OCI-LY1 (cell line): ENCODE measurements around the gene PDE4C.

Experiments
- H2AFZ ChIP-seq: fragments of 200-600 bp; sonication (generic), shearing (Covaris generic); 2 replicates; pipeline ENCODE4 v1.6.0; 2014; ENCODE audit warnings: antibody characterized with exemption, mild to moderate bottlenecking, low read length
- H3F3A ChIP-seq: fragments of 200-600 bp; sonication (generic), shearing (Covaris generic); 2 replicates; pipeline ENCODE4 v1.6.0; 2014; ENCODE audit warnings: mild to moderate bottlenecking, antibody characterized with exemption, low read length, moderate library complexity; ENCODE audit not compliant: insufficient read depth
- H3K27ac ChIP-seq: fragments of 200-600 bp; sonication (generic); 2 replicates; pipeline ENCODE4 v1.5.1; 2014; ENCODE audit warnings: low read length, mixed run types, mild to moderate bottlenecking, low read depth; ENCODE audit not compliant: poor library complexity, severe bottlenecking
- H3K27me3 ChIP-seq: fragments of 200-600 bp; sonication (generic); 2 replicates; pipeline ENCODE4 v1.6.0; 2014; ENCODE audit warnings: antibody characterized with exemption, mild to moderate bottlenecking, low read length, moderate library complexity; ENCODE audit not compliant: insufficient read depth
- H3K36me3 ChIP-seq: fragments of 200-600 bp; sonication (generic); 2 replicates; pipeline ENCODE4 v1.6.1; 2014; ENCODE audit warnings: mild to moderate bottlenecking, antibody characterized with exemption, low read length, moderate library complexity, mixed read lengths; ENCODE audit not compliant: insufficient read depth
- H3K4me1 ChIP-seq: fragments of 200-600 bp; sonication (generic); 2 replicates; pipeline ENCODE4 v1.5.1; 2014; ENCODE audit warnings: mild to moderate bottlenecking, low read length, moderate library complexity; ENCODE audit not compliant: insufficient read depth, severe bottlenecking
- H3K4me2 ChIP-seq: fragments of 200-600 bp; sonication (generic), shearing (Covaris generic); 2 replicates; pipeline ENCODE4 v1.6.1; 2014; ENCODE audit warnings: low read length
- H3K4me3 ChIP-seq: fragments of 200-600 bp; sonication (generic); 2 replicates; pipeline ENCODE4 v1.5.1; 2014; ENCODE audit warnings: low read length, low read depth, mild to moderate bottlenecking, mixed read lengths; ENCODE audit not compliant: poor library complexity, severe bottlenecking
- H3K79me2 ChIP-seq: fragments of 200-600 bp; shearing (Covaris generic); 2 replicates; pipeline ENCODE4 v1.6.1; 2016; ENCODE audit warnings: mixed run types, low read length, mixed read lengths; ENCODE audit not compliant: insufficient read depth
- H3K9ac ChIP-seq: fragments of 200-600 bp; sonication (generic), shearing (Covaris generic); 2 replicates; pipeline ENCODE4 v1.6.1; 2014; ENCODE audit warnings: mild to moderate bottlenecking, low read length, mixed read lengths
- H3K9me2 ChIP-seq: fragments of 200-600 bp; sonication (generic), shearing (Covaris generic); 2 replicates; pipeline ENCODE4 v1.6.1; 2014; ENCODE audit warnings: low read depth, mild to moderate bottlenecking, low read length, mixed read lengths
- H3K9me3 ChIP-seq: fragments of 200-600 bp; shearing (Covaris generic); 2 replicates; pipeline ENCODE4 v1.6.1; 2014; ENCODE audit warnings: low read length, mixed read lengths
- H4K20me1 ChIP-seq: fragments of 200-600 bp; sonication (generic), shearing (Covaris generic); 2 replicates; pipeline ENCODE4 v1.6.0; 2016; ENCODE audit warnings: mild to moderate bottlenecking, low read length; ENCODE audit not compliant: insufficient read depth
- CTCF ChIP-seq: fragments of 200-600 bp; sonication (generic), shearing (Covaris generic); IDR thresholded peaks from 2 replicates; pipeline ENCODE4 v1.5.1; 2017; ENCODE audit warnings: mild to moderate bottlenecking, antibody characterized with exemption, low read length, moderate library complexity, mixed read lengths
- EZH2 ChIP-seq: fragments of 200-600 bp; sonication (generic), shearing (Covaris generic); IDR thresholded peaks from 2 replicates; pipeline ENCODE4 v1.8.0; 2017; ENCODE audit warnings: borderline replicate concordance, mixed run types, mild to moderate bottlenecking, antibody characterized with exemption, low read length, moderate library complexity, mixed read lengths

Gene PDE4C

GRCh38 chr19:18251587-18252369, 25.5 kb upstream of the PDE4C start:
- Histone ChIP-seq H3K27ac (no peak overlapping the region), H3K4me3 (no peak overlapping the region), H3K4me2 (no peak overlapping the region), H2AFZ (no peak overlapping the region), H4K20me1 (no peaks in the 10 kb centered on the region), H3K9me2 (no peaks in the 10 kb centered on the region), H3K9ac (no peak overlapping the region), H3K4me1 (peaks cover 20% of the 10 kb centered on the region), H3K9me3 (no peaks in the 10 kb centered on the region), H3F3A (0 out of 2 replicates have a peak, but pooled peaks cover 5% of the 10 kb centered on the region), H3K79me2 (no peaks in the 10 kb centered on the region), H3K36me3 (peaks cover 27% of the 10 kb centered on the region), H3K27me3 (no peaks in the 10 kb centered on the region)
- TF ChIP-seq CTCF (peak; percentile 98), EZH2 (no peak)

GRCh38 chr19:18249834-18250233, 23.6 kb upstream of the PDE4C start:
- Histone ChIP-seq H3K9me2 (no peaks in the 10 kb centered on the region), H3K27me3 (no peaks in the 10 kb centered on the region), H2AFZ (no peak overlapping the region), H3F3A (0 out of 2 replicates have a peak, but pooled peaks cover 4% of the 10 kb centered on the region), H3K9me3 (no peaks in the 10 kb centered on the region), H3K27ac (no peak overlapping the region), H3K9ac (no peak overlapping the region), H4K20me1 (no peaks in the 10 kb centered on the region), H3K79me2 (no peaks in the 10 kb centered on the region), H3K4me3 (no peak overlapping the region), H3K36me3 (peaks cover 34% of the 10 kb centered on the region), H3K4me2 (no peak overlapping the region), H3K4me1 (peaks cover 16% of the 10 kb centered on the region)
- TF ChIP-seq EZH2 (no peak), CTCF (no peak)

- H2AFZ ChIP-seq: no peak overlapping the region
- no peaks in the 10 kb centered on the region for H4K20me1 ChIP-seq
- H3K9me3 ChIP-seq: no peaks in the 10 kb centered on the region
- H3K4me2 ChIP-seq: no peak overlapping the region
- peaks cover 27% of the 10 kb centered on the region for H3K36me3 ChIP-seq
- no peaks in the 10 kb centered on the region for H3K4me1 ChIP-seq
- no peaks in the 10 kb centered on the region for H3K27me3 ChIP-seq
- TF ChIP-seq EZH2 (no peak), CTCF (no peak)
- H3K27ac ChIP-seq: no peak overlapping the region
- H3K9ac ChIP-seq: no peak overlapping the region
- no peak overlapping the region for H3K4me3 ChIP-seq
- H3F3A ChIP-seq: no peaks in the 10 kb centered on the region
- H3K9me2 ChIP-seq: no peaks in the 10 kb centered on the region
- peaks cover 37% of the 10 kb centered on the region for H3K79me2 ChIP-seq
Observed at GRCh38 chr19:18245297-18245696, 19.1 kb upstream of the PDE4C start.
